HEK293 (cell line): ENCODE measurements around the gene LRRC32.

Experiments
- KLF9 ChIP-seq: fragments of 450-650 bp; formaldehyde crosslinking; IDR thresholded peaks from 2 replicates; pipeline ENCODE4 v1.5.1; 2016; ENCODE audit warnings: missing biosample characterization, missing genetic modification characterization, low read depth
- TCF7L2 ChIP-seq: IDR thresholded peaks from 2 replicates; pipeline ENCODE4 v1.6.1; 2011; ENCODE audit warnings: low read depth, mild to moderate bottlenecking, inconsistent platforms, low read length, moderate library complexity, borderline replicate concordance
- ZBTB48 ChIP-seq: fragments of 450-650 bp; formaldehyde crosslinking; IDR thresholded peaks from 2 replicates; pipeline ENCODE4 v1.5.1; 2016; ENCODE audit warnings: missing biosample characterization, missing genetic modification characterization
- ZFP3 ChIP-seq: fragments of 450-650 bp; formaldehyde crosslinking; IDR thresholded peaks from 2 replicates; pipeline ENCODE4 v1.5.1; 2016; ENCODE audit warnings: low read depth, missing biosample characterization, missing genetic modification characterization
- ZNF341 ChIP-seq: fragments of 450-650 bp; formaldehyde crosslinking; IDR thresholded peaks from 2 replicates; pipeline ENCODE4; 2016; ENCODE audit warnings: low read depth, missing biosample characterization, missing genetic modification characterization
- ZNF416 ChIP-seq: fragments of 450-650 bp; formaldehyde crosslinking; IDR thresholded peaks from 2 replicates; pipeline ENCODE4 v1.5.1; 2016; ENCODE audit warnings: missing biosample characterization, missing genetic modification characterization
- ZNF510 ChIP-seq: fragments of 450-650 bp; formaldehyde crosslinking; IDR thresholded peaks from 2 replicates; pipeline ENCODE4 v1.5.1; 2018; ENCODE audit warnings: mild to moderate bottlenecking, missing genetic modification characterization, missing biosample characterization; ENCODE audit not compliant: insufficient replicate concordance
- ZNF670 ChIP-seq: fragments of 450-650 bp; formaldehyde crosslinking; IDR thresholded peaks from 2 replicates; pipeline ENCODE4 v1.5.1; 2016; ENCODE audit warnings: missing biosample characterization, missing genetic modification characterization, low read depth
- ZNF707 ChIP-seq: fragments of 450-650 bp; formaldehyde crosslinking; IDR thresholded peaks from 2 replicates; pipeline ENCODE4 v1.5.1; 2016; ENCODE audit warnings: missing biosample characterization, missing genetic modification characterization
- TF ChIP-seq, protein P1 (sequence below): fragments of 450-650 bp; formaldehyde crosslinking; IDR thresholded peaks from 2 replicates; pipeline ENCODE4 v1.5.1; 2016; ENCODE audit warnings: missing biosample characterization, missing genetic modification characterization
- TF ChIP-seq, protein P2 (sequence below): fragments of 450-650 bp; formaldehyde crosslinking; IDR thresholded peaks from 2 replicates; pipeline ENCODE4 v1.5.1; 2017; ENCODE audit warnings: missing biosample characterization, mild to moderate bottlenecking, missing genetic modification characterization, moderate library complexity

DNA sequence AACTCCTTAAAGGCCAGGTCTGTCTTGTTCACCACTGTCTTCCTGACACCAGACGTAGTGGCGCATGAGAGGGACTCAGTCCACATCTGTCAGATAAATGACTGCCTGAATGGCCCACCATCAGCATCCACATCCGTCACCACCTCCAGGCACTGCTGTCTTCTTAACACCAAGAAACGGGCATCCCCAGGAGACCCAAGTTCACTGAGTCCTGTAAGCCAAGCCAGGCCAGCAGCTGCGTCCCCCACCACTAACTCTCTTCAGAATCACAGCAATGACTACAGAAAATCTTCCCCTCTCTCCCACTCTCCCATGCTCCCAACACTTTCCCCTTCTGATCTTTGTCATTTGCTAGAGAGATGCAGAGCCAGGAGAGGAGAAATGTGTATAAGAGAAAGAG is 47.3 kb upstream of the LRRC32 start:
- TF ChIP-seq ZNF510 (tag by site-specific recombination): no peak
- TF ChIP-seq KLF9 (tag by site-specific recombination): no peak
- no peak for TF ChIP-seq ZNF416 (tag by site-specific recombination)
- TF ChIP-seq, protein P1, sequence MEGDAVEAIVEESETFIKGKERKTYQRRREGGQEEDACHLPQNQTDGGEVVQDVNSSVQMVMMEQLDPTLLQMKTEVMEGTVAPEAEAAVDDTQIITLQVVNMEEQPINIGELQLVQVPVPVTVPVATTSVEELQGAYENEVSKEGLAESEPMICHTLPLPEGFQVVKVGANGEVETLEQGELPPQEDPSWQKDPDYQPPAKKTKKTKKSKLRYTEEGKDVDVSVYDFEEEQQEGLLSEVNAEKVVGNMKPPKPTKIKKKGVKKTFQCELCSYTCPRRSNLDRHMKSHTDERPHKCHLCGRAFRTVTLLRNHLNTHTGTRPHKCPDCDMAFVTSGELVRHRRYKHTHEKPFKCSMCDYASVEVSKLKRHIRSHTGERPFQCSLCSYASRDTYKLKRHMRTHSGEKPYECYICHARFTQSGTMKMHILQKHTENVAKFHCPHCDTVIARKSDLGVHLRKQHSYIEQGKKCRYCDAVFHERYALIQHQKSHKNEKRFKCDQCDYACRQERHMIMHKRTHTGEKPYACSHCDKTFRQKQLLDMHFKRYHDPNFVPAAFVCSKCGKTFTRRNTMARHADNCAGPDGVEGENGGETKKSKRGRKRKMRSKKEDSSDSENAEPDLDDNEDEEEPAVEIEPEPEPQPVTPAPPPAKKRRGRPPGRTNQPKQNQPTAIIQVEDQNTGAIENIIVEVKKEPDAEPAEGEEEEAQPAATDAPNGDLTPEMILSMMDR (tag by site-specific recombination): no peak
- TF ChIP-seq, protein P2, sequence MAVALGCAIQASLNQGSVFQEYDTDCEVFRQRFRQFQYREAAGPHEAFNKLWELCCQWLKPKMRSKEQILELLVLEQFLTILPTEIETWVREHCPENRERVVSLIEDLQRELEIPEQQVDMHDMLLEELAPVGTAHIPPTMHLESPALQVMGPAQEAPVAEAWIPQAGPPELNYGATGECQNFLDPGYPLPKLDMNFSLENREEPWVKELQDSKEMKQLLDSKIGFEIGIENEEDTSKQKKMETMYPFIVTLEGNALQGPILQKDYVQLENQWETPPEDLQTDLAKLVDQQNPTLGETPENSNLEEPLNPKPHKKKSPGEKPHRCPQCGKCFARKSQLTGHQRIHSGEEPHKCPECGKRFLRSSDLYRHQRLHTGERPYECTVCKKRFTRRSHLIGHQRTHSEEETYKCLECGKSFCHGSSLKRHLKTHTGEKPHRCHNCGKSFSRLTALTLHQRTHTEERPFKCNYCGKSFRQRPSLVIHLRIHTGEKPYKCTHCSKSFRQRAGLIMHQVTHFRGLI (tag by site-specific recombination): no peak
- TF ChIP-seq ZNF341 (tag by site-specific recombination): no peak
- no peak for TF ChIP-seq ZBTB48 (tag by site-specific recombination)
- no peak for TF ChIP-seq ZNF707 (tag by site-specific recombination)
- TF ChIP-seq TCF7L2: no peak
- no peak for TF ChIP-seq ZNF670 (tag by site-specific recombination)
- TF ChIP-seq ZFP3 (tag by site-specific recombination): no peak
